ENCODE data around the gene TIMP1. TPM values are rescaled to one million over a fixed set of nuclear protein-coding genes. Genes with fewer than 3 reads are reported as not detected.
A peak's percentile ranks its signal among the peaks of the same experiment; 100 is the strongest.

Gene TIMP1
- total RNA-seq, 4 donors from 2014 or later = 133 to 621 (median 176) TPM

DNA sequence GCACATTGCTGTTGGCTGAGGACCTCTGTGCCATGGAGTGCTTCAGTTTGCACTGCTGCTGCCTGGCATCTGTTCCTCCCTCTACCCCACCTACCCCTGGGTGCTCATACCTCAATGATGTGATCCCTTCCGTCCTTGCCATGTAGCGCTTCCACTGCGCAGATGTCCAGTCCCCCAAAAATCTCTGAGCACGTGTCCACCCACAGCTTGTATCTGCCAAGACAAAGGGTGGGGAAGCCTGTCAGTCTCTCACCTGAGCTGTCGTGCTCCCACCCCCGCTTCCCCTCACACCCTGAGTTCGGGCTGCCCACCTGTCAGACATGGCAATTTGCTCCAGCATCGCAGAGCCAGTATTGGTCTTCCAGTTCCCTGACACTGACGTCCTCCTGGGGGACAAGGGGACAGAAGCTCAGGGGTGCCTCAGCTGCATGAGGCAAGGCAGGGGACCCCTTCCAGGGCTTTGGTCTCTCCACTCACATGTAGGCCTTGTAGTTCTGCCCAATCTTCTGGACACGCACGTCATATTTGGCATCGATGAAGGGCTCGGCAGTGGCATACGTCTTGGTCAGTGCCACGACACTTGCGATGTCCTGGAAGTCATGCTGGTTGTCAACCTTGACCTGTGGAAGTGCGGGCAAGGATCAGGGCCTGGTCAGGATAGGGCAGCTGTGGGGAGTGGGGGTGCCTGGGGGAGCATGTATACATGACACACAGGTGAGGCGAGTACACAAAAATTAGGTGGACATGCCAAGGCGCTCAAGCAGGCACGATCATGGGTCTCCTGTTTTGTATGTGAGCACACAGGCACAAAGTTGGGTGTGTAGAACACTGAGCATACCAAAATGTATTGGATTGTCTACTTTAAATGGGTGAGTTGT lies 6.0 kb upstream of the TIMP1 start:
- no peaks in the 10 kb centered on the region for H3K27me3 ChIP-seq
- H3K9me3 ChIP-seq = no peaks in the 10 kb centered on the region
- H3K4me3 ChIP-seq = no peak overlapping the region
- H3K27ac ChIP-seq = no peak overlapping the region
- TF ChIP-seq EP300 (IDR thresholded peaks at IDR 0.05) = no peak
- TF ChIP-seq CTCF (IDR thresholded peaks at IDR 0.05) = no peak
- TF ChIP-seq POLR2A (IDR thresholded peaks at IDR 0.05) = no peak
- WGBS, 2 donors = 87 to 97% methylated on average over 12 to 20 of the region's 20 CpGs
- H3K36me3 ChIP-seq = peaks cover 0 to 8% (median 0%) of the 10 kb centered on the region in 3 donors
- peaks cover 0 to 19% (median 0%) of the 10 kb centered on the region in 4 donors for H3K4me1 ChIP-seq
- no peak for DNase-seq (ENCODE audit: low spot score in 2 of 2)

- Histone ChIP-seq H3K27ac (peak overlapping the region in 1 of 4 donors; percentile 47), H3K27me3 (no peaks in the 10 kb centered on the region), H3K4me3 (no peak overlapping the region), H3K4me1 (peaks cover 0 to 24% (median 0%) of the 10 kb centered on the region in 4 donors), H3K9me3 (no peaks in the 10 kb centered on the region), H3K36me3 (no peaks in the 10 kb centered on the region)
- 8 to 67% methylated on average over 5 to 9 of the region's 9 CpGs for WGBS, 2 donors
- no peak for TF ChIP-seq EP300 (IDR thresholded peaks at IDR 0.05)
- TF ChIP-seq CTCF (IDR thresholded peaks at IDR 0.05) = no peak
- TF ChIP-seq POLR2A (IDR thresholded peaks at IDR 0.05) = no peak
- DNase-seq (ENCODE audit: low spot score in 2 of 2) = no peak
Observed at GRCh38 chrX:47577424-47577823, 4.8 kb upstream of the TIMP1 start.

- peak overlapping the region in 1 of 4 donors; percentile 33 for H3K27ac ChIP-seq
- WGBS, 2 donors = 65% methylated on average over 3 of the region's 3 CpGs; no CpG with 5 or more reads in 1 of the 2 donors
- TF ChIP-seq CTCF (IDR thresholded peaks at IDR 0.05) = no peak
- no peak for TF ChIP-seq POLR2A (IDR thresholded peaks at IDR 0.05)
- TF ChIP-seq EP300 (IDR thresholded peaks at IDR 0.05) = no peak
- no peaks in the 10 kb centered on the region for H3K9me3 ChIP-seq
- peaks cover 0 to 23% (median 0%) of the 10 kb centered on the region in 4 donors for H3K4me1 ChIP-seq
- DNase-seq (ENCODE audit: low spot score in 2 of 2) = no peak
- H3K36me3 ChIP-seq = no peaks in the 10 kb centered on the region
- no peaks in the 10 kb centered on the region for H3K27me3 ChIP-seq
- no peak overlapping the region for H3K4me3 ChIP-seq
Observed at GRCh38 chrX:47577901-47578300, 4.3 kb upstream of the TIMP1 start.

DNA sequence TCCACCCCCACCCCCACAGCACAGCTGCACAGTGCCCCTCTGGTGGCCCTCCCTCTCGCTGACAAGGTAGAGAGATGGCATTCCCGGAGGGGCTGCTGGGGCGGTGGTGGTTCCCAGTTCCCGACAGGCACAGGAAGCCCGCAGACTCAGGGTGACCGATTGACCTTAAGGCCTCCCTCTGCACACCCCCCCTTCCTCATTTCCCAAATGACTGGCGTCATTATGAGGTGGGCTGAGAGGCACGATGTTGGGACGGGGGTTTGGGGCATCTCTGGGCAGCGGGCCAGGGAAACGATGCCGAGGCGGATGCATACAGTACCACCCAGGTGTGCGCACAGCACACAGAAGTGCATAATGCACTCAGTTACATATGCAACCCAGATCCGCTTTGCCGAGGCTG lies 3.5 kb upstream of the TIMP1 start:
- H3K4me1 ChIP-seq = peaks cover 0 to 23% (median under 1%) of the 10 kb centered on the region in 4 donors
- WGBS, 2 donors = 41% methylated on average over 10 of the region's 16 CpGs; no CpG with 5 or more reads in 1 of the 2 donors
- TF ChIP-seq EP300 (IDR thresholded peaks at IDR 0.05) (no peak), POLR2A (IDR thresholded peaks at IDR 0.05) (no peak), CTCF (IDR thresholded peaks at IDR 0.05) (no peak)
- no peaks in the 10 kb centered on the region for H3K27me3 ChIP-seq
- no peaks in the 10 kb centered on the region for H3K9me3 ChIP-seq
- no peaks in the 10 kb centered on the region for H3K36me3 ChIP-seq
- H3K4me3 ChIP-seq = no peak overlapping the region
- no peak for DNase-seq (ENCODE audit: low spot score in 2 of 2)
- H3K27ac ChIP-seq = no peak overlapping the region

DNA sequence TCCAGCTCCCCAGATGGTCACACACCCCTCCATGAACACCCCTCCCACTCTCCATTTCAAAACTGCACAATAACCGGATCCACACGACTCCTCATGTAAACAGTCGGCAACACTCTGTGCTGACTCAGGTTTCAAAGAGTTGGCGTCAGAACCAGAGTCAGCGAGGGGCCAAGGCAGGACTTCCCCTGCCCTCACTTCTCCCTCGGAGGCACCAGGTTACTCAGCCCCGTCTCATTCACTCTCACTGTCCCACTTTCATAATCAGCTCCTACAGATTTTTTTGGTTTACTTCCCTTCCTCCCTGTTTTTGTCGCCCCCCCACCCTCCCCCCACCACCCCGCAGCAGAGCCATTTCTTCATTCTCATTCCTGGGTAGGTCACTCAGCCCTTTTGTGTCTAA lies 2.7 kb upstream of the TIMP1 start:
- TF ChIP-seq POLR2A (IDR thresholded peaks at IDR 0.05) = no peak
- TF ChIP-seq EP300 (IDR thresholded peaks at IDR 0.05) = peak in 1 of 2 donors; percentile 7
- Histone ChIP-seq H3K27me3 (no peaks in the 10 kb centered on the region), H3K4me1 (peaks cover 0 to 21% (median 2%) of the 10 kb centered on the region in 4 donors), H3K36me3 (no peaks in the 10 kb centered on the region), H3K9me3 (no peaks in the 10 kb centered on the region), H3K27ac (no peak overlapping the region), H3K4me3 (no peak overlapping the region)
- no peak for DNase-seq (ENCODE audit: low spot score in 2 of 2)
- WGBS, 2 donors = 61 to 74% methylated on average over 9 of the region's 9 CpGs

Measured in tibial nerve (tissue), 4 donors.